ENCODE results near the gene HSPA2.

- TF ChIP-seq CTCF (IDR thresholded peaks at IDR 0.05) = peak; percentile 86 to 94 (median 86)
- TF ChIP-seq POLR2A (IDR thresholded peaks at IDR 0.05; ENCODE audit: low read depth) = peak; percentile 90
- no peak for TF ChIP-seq EP300 (IDR thresholded peaks at IDR 0.05)
These were observed at the start of gene HSPA2 for GRCh38 chr14:64540208-64541202.
